ENCODE results near the gene FUS. TPM values are rescaled to one million over a fixed set of nuclear protein-coding genes. Genes with fewer than 3 reads are reported as not detected.

Gene FUS
- total and polyA plus RNA-seq, 2 of the 13 experiments (the other 11 are each of a cell fraction or from before 2014, with no cell fraction given) = 68.1 to 168 TPM

- TF ChIP-seq USF2 (IDR thresholded peaks at IDR 0.05; ENCODE audit: low read depth, low read length) (no peak), USF2 (CRISPR knock-in tag; IDR thresholded peaks at IDR 0.05; ENCODE audit: borderline replicate concordance) (no peak), JUND (CRISPR knock-in tag; IDR thresholded peaks at IDR 0.05) (no peak), PRPF4 (IDR thresholded peaks at IDR 0.05; ENCODE audit: low read depth, low read length, poor library complexity, severe bottlenecking) (no peak), ZNF75D (CRISPR knock-in tag; IDR thresholded peaks at IDR 0.05; ENCODE audit: borderline replicate concordance) (no peak), RFX5 (IDR thresholded peaks at IDR 0.05; ENCODE audit: low read depth, low read length) (no peak), KDM5A (IDR thresholded peaks at IDR 0.05; ENCODE audit: borderline replicate concordance, low read length) (no peak), TSC22D2 (CRISPR knock-in tag; IDR thresholded peaks at IDR 0.05; ENCODE audit: borderline replicate concordance) (no peak), ZNF777 (CRISPR knock-in tag; IDR thresholded peaks at IDR 0.05) (no peak), POLR2A (IDR thresholded peaks at IDR 0.05; ENCODE audit: insufficient read depth in 1 of 2, low read depth in 2 of 2, low read length in 2 of 2) (peak in 1 of 2 experiments; percentile 38; a peak in 1 of 4 replicates), HNRNPK (IDR thresholded peaks at IDR 0.05; ENCODE audit: low read depth, low read length, poor library complexity, severe bottlenecking) (no peak), ZNF501 (CRISPR knock-in tag; IDR thresholded peaks at IDR 0.05) (no peak), SP2 (CRISPR knock-in tag; IDR thresholded peaks at IDR 0.05) (no peak), ZFP91 (CRISPR knock-in tag; IDR thresholded peaks at IDR 0.05; ENCODE audit: borderline replicate concordance) (no peak), GLI4 (CRISPR knock-in tag; IDR thresholded peaks at IDR 0.05; ENCODE audit: borderline replicate concordance) (no peak), SRF (IDR thresholded peaks at IDR 0.05; ENCODE audit: low read depth, low read length) (no peak), ZNF746 (CRISPR knock-in tag; IDR thresholded peaks at IDR 0.05) (no peak), CEBPZ (IDR thresholded peaks at IDR 0.05; ENCODE audit: low read length) (no peak), ZNF850 (CRISPR knock-in tag; conservative IDR thresholded peaks at IDR 0.05) (no peak)
These were observed 7.9 kb downstream of the FUS start (continued) for GRCh38 chr16:31187808-31188189.

Data from HepG2 (cell line).